AG04449 (cell line): ENCODE measurements around the gene TRIM7.

Experiments
- CTCF ChIA-PET: fragments of 350-600 bp; formaldehyde crosslinking; extraction: SDS; loops from one replicate; lab custom pipeline; 2021; ENCODE audit warnings: antibody characterized with exemption; lab: Yijun Ruan, JAX
- POLR2A ChIA-PET: fragments of 400-600, 350-600 bp; formaldehyde crosslinking; extraction: SDS; loops from one replicate; lab custom pipeline; 2020; ENCODE audit warnings: antibody characterized with exemption, inconsistent platforms; lab: Yijun Ruan, JAX
- DNase-seq: peaks from one replicate; pipeline ENCODE4 v3.0.0-alpha.2; 2010; ENCODE audit warnings: low read depth, low spot score
- H3K4me3 ChIP-seq: 2 replicates; pipeline ENCODE4 v1.5.1; 2011; ENCODE audit warnings: low read depth, mild to moderate bottlenecking, control low read depth, low read length
- TF ChIP-seq, protein P1 (sequence below): IDR thresholded peaks from one replicate; pipeline ENCODE4 v1.5.1; 2011; ENCODE audit warnings: mild to moderate bottlenecking, moderate library complexity, low read length, control low read depth, inconsistent platforms; ENCODE audit not compliant: insufficient read depth; ENCODE audit errors: missing control alignments

TRIM7 gene

DNA sequence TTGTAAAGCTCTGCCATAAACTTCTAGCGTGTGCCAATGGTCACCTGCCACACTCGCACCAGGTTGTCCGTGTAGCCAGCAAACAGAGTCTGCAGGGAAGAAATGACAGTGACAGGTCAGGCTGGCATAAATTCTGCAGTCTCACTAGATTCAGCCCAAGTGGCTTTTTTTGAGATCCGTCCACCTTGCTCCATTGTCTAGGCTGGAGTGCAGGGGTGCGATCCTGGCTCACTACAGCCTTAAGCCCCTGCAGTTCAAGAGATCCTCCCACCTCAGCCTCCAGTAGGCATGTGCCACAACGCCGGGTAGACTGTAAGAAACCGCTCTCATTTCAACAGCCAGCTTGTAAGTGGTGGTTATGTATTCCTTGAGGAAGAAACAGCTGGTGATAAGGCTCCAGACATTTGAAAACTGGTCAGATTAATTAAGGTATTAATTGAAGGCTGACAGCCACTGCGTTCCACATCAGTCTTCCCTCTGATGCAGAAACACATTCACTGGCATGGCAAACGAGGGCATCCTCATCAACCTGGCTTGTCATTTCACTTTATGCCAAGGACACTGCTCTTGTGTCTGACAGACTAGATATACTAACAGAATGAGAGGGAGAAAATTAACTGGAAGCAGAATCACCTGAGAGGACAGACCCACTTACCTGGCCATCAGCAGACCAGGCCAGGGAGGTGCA lies 32.1 kb upstream of the TRIM7 start:
- POLR2A ChIA-PET = interaction anchor here (1.2 to 3.4 kb wide), 2 partner anchors 13 to 53 kb away, joined by 4 to 40 read pairs; partner anchors contain the start of gene TRIM41
- CTCF ChIA-PET = no interaction called here
- TF ChIP-seq, protein P1, sequence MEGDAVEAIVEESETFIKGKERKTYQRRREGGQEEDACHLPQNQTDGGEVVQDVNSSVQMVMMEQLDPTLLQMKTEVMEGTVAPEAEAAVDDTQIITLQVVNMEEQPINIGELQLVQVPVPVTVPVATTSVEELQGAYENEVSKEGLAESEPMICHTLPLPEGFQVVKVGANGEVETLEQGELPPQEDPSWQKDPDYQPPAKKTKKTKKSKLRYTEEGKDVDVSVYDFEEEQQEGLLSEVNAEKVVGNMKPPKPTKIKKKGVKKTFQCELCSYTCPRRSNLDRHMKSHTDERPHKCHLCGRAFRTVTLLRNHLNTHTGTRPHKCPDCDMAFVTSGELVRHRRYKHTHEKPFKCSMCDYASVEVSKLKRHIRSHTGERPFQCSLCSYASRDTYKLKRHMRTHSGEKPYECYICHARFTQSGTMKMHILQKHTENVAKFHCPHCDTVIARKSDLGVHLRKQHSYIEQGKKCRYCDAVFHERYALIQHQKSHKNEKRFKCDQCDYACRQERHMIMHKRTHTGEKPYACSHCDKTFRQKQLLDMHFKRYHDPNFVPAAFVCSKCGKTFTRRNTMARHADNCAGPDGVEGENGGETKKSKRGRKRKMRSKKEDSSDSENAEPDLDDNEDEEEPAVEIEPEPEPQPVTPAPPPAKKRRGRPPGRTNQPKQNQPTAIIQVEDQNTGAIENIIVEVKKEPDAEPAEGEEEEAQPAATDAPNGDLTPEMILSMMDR = no peak
- DNase-seq = no peak
- no peak overlapping the region for H3K4me3 ChIP-seq

DNA sequence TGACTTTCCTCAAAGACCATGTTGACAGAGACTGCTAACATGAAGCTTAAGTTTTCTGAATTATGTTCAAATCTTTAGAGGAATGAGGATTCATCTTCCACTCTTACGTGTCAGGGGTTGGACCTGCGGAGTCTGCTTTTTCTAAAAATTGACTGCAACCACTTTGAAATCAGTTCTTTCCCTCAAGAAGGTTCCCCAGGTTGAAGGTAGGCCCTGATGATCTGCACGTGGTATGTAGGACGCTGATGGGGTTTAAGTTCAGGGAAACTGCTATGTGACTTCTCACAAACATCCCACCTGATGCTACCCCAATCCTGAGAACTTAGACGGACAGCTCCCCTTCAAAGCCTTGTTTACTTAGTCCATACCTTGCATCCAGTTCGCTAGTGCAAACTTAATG lies 31.5 kb upstream of the TRIM7 start:
- DNase-seq = no peak
- no peak overlapping the region for H3K4me3 ChIP-seq
- TF ChIP-seq, protein P1 = no peak
- POLR2A ChIA-PET = interaction anchor here (3.4 kb wide), 1 partner anchor 12 kb away, joined by 40 read pairs; the partner anchor contains the start of gene TRIM41
- CTCF ChIA-PET = no interaction called here

GRCh38 chr5:181235689-181236366 lies 30.8 kb upstream of the TRIM7 start:
- CTCF ChIA-PET = no interaction called here
- POLR2A ChIA-PET = interaction anchor here (0.9 to 3.4 kb wide), 4 partner anchors 8 to 44 kb away, joined by 3 to 40 read pairs (median 7); partner anchors contain the start of genes RACK1 and TRIM41
- DNase-seq = no peak

GRCh38 chr5:181235323-181235688 lies 30.3 kb upstream of the TRIM7 start:
- ChIA-PET CTCF (no interaction called here), POLR2A (interaction anchor here (0.9 to 3.4 kb wide), 5 partner anchors 9 to 44 kb away, joined by 3 to 40 read pairs (median 6); partner anchors contain the start of genes RACK1 and TRIM41)
- H3K4me3 ChIP-seq = no peak overlapping the region
- TF ChIP-seq, protein P1 = no peak
- DNase-seq = no peak

More at GRCh38 chr5:181235689-181236366, 30.8 kb upstream of the TRIM7 start:
- no peak overlapping the region for H3K4me3 ChIP-seq
- TF ChIP-seq, protein P1 = no peak

GRCh38 chr5:181234455-181235306 lies 29.7 kb upstream of the TRIM7 start:
- POLR2A ChIA-PET = interaction anchor here (0.9 to 3.4 kb wide), 5 partner anchors 9 to 43 kb away, joined by 3 to 40 read pairs (median 6); partner anchors contain the start of genes RACK1 and TRIM41
- CTCF ChIA-PET = no interaction called here
- TF ChIP-seq, protein P1 = no peak
- no peak overlapping the region for H3K4me3 ChIP-seq
- DNase-seq = no peak
